Calu3 (cell line): ENCODE measurements around the gene ASXL2. TPM values are rescaled to one million over a fixed set of nuclear protein-coding genes. Genes with fewer than 3 reads are reported as not detected.

ENCODE experiments used
- BruUV-seq: library from RNA; stranded (reverse); fragments of 400-500 nt; replicated peaks from 2 replicates; lab custom pipeline; 2021; lab: Mats Ljungman, UMichigan
- CTCF ChIA-PET: fragments of 300-600 bp; sonication (Branson Sonifier 250); formaldehyde crosslinking; loops from one replicate; lab custom pipeline; 2022; ENCODE audit warnings: antibody characterized with exemption; lab: Charles Lee
- DNase-seq: peaks from one replicate; pipeline ENCODE4 v3.0.0; 2022
- H3K27ac Mint-ChIP-seq: one replicate; pipeline ENCODE4 v1.8.0; 2022; ENCODE audit warnings: mixed read lengths; ENCODE audit not compliant: unreplicated experiment
- H3K27me3 Mint-ChIP-seq: one replicate; pipeline ENCODE4 v1.8.0; 2022; ENCODE audit warnings: mixed read lengths; ENCODE audit not compliant: unreplicated experiment
- H3K36me3 Mint-ChIP-seq: one replicate; pipeline ENCODE4 v1.8.0; 2022; ENCODE audit warnings: mild to moderate bottlenecking, moderate library complexity, mixed read lengths; ENCODE audit not compliant: insufficient read depth, unreplicated experiment
- H3K4me1 Mint-ChIP-seq: one replicate; pipeline ENCODE4 v1.8.0; 2022; ENCODE audit warnings: mild to moderate bottlenecking, low read depth, mixed read lengths; ENCODE audit not compliant: unreplicated experiment
- H3K4me3 Mint-ChIP-seq: one replicate; pipeline ENCODE4 v1.8.0; 2022; ENCODE audit warnings: mild to moderate bottlenecking, low read depth, moderate library complexity, mixed read lengths; ENCODE audit not compliant: unreplicated experiment
- H3K9me3 Mint-ChIP-seq: one replicate; pipeline ENCODE4 v1.8.0; 2022; ENCODE audit warnings: low read depth, mixed read lengths; ENCODE audit not compliant: unreplicated experiment
- CTCF ChIP-seq: fragments of 200-600 bp; IDR thresholded peaks from one replicate; pipeline ENCODE4 v1.8.0; 2022; ENCODE audit warnings: antibody characterized with exemption; ENCODE audit not compliant: unreplicated experiment
- intact Hi-C: fragments of 100-400 bp; cut with micrococcal nuclease; formaldehyde crosslinking; loops from one replicate; pipeline ENCODE4 v1.10.0; 2022; ENCODE audit not compliant: unreplicated experiment
- total RNA-seq: library from RNA; stranded (reverse); gene quantifications from 2 replicates; pipeline ENCODE4 v1.2.3, GENCODE V29; 2022

ASXL2 gene
- total RNA-seq, 1 experiment from 2014 or later, result 42.8 TPM

- no peak for TF ChIP-seq CTCF
- intact Hi-C loops, result no loop called here
- Mint-ChIP-seq H3K4me3 (no peak overlapping the region), H3K27me3 (no peaks in the 10 kb centered on the region), H3K9me3 (no peaks in the 10 kb centered on the region), H3K4me1 (peaks cover 10% of the 10 kb centered on the region), H3K27ac (no peak overlapping the region), H3K36me3 (no peaks in the 10 kb centered on the region)
- CTCF ChIA-PET, result interaction anchor here (1.9 kb wide), 1 partner anchor 7 kb away, joined by 12 read pairs; no protein-coding TSS in a partner anchor
- no TSS peak for BruUV-seq
- no peak for DNase-seq
These were observed 185.4 kb downstream of the ASXL2 start for GRCh38 chr2:25692737-25693445.

GRCh38 chr2:25692143-25692542 is 186.1 kb downstream of the ASXL2 start:
- CTCF ChIA-PET, result interaction anchor here (0.7 to 1.9 kb wide), 3 partner anchors 8 to 381 kb away, joined by 5 to 12 read pairs (median 6); no protein-coding TSS in a partner anchor
- Mint-ChIP-seq H3K4me1 (peaks cover 10% of the 10 kb centered on the region), H3K4me3 (no peak overlapping the region), H3K36me3 (no peaks in the 10 kb centered on the region), H3K27me3 (no peaks in the 10 kb centered on the region), H3K9me3 (no peaks in the 10 kb centered on the region), H3K27ac (no peak overlapping the region)
- peak; percentile 58 for DNase-seq
- intact Hi-C loops, result no loop called here
- BruUV-seq, result no TSS peak
- no peak for TF ChIP-seq CTCF

GRCh38 chr2:25690058-25690457 is 188.2 kb downstream of the ASXL2 start:
- intact Hi-C loops, result no loop called here
- peak; percentile 63 for DNase-seq
- no peaks in the 10 kb centered on the region for H3K27me3 Mint-ChIP-seq
- TF ChIP-seq CTCF, result no peak
- no peaks in the 10 kb centered on the region for H3K9me3 Mint-ChIP-seq
- no peak overlapping the region for H3K27ac Mint-ChIP-seq
- no TSS peak for BruUV-seq
- no peaks in the 10 kb centered on the region for H3K36me3 Mint-ChIP-seq
- H3K4me1 Mint-ChIP-seq, result peaks cover 10% of the 10 kb centered on the region
- H3K4me3 Mint-ChIP-seq, result no peak overlapping the region
- CTCF ChIA-PET, result interaction anchor here (1.0 to 1.3 kb wide), 2 partner anchors 9 to 72 kb away, joined by 3 to 7 read pairs; no protein-coding TSS in a partner anchor

- intact Hi-C loops, result no loop called here
- Mint-ChIP-seq H3K27me3 (no peaks in the 10 kb centered on the region), H3K9me3 (no peaks in the 10 kb centered on the region), H3K4me3 (no peak overlapping the region), H3K4me1 (peaks cover 10% of the 10 kb centered on the region), H3K36me3 (no peaks in the 10 kb centered on the region), H3K27ac (no peak overlapping the region)
- DNase-seq, result no peak
- CTCF ChIA-PET, result no interaction called here
- BruUV-seq, result no TSS peak
- TF ChIP-seq CTCF, result no peak
These were observed 190.1 kb downstream of the ASXL2 start for GRCh38 chr2:25688236-25688635.
